HPDE6-E6E7 (cell line): ENCODE measurements around the gene NXNL2.

Source experiments
- DNase-seq: peaks from one replicate; pipeline ENCODE4 v3.0.0; 2011; ENCODE audit warnings: missing footprints; ENCODE audit errors: extremely low spot score

NXNL2 gene

DNA sequence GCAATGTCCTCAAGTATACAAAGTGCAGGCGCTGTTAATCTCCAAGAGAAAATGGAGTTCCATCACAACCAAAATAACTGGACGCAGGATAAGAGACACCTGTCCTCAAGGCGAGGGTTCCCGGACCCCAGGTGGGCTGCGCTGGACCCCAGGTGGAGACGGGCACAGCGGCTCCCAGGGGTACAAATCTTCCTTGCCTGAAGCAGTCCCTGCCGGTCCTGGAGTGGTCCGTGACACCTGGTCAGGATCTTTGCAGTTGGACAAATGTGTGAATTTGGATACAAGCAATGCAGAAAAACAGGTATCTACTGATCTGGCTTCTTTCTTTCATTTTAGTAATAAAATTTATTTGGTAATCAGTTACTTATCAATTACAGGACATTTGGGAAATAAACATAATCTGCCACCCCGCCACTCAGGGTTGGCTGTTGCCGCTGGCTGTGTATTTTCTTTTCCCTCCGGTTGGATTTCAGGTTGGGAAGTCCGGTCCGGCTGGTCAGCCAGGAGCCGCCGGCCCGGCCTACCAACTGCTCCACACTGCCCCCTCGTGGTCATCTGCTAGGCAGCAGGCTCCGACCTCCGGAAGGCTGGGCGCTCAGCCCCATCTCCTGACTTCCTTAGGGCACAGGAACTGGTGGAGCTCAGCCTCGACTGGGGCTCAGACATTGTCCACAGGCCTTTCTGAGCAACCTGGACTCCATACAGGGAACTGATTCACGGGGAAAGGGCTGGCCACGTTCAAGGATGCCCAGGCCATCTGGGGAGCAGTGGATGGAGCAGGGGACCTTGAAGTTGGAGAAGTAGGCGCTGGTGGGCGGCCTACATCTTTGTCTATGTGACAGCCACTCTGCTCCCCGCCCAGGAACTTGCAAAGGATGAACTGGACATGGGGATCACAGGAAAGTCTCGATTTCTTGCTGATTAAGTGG, 43.4 kb downstream of the NXNL2 start:
- peak; percentile 69 for DNase-seq

DNA sequence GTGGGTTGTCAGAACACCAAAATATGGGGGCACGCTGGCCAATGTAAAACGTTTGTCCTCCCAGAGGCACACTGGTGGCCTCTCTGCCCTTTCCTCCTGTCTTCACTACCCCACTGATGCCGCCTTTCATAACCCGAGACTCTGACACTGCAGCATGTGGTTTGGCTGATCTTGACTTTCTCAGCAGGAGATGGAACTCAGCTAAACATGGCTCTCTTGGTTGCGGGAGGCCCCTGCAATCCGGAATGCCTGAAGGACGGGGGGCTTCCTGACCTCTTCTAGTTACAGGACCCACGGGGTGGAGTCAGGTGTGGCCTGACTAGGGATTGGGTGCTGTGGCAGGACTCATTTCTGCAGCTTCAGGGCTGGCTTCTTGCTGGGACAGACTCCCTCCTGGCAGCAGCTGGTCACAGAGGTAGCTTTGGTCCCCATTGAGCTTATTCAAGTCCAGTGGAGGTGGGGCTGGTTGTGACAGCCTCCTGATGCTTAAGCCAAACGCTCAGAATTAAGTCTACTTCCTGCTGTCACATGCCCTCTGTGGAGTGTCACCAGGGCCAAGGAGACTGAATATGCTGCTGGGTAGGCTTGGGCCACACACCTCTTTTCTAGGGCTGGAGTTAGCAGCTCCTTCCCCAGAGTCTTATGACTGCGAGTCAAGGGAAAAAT, 44.2 kb downstream of the NXNL2 start:
- DNase-seq = no peak

DNA sequence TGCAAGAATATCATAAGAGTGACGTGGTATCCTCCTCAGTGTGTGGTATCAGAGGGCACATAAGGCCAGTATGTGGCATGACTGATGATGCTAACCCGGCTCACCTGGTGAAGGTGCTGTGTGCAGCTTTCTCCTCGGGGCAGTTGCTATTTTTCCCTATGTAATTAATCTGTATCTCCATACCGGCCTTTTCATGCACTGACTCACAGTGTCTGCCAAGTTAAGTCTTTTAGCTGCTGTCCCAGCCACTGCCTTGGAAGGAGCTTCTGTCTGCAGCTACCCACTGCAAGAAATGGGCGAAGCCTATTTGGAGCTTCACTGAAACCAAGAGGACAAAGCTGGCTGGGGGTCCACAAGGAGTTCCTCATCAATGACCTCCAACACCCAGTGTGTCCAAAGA, 46.0 kb downstream of the NXNL2 start:
- peak; percentile 22 for DNase-seq

DNA sequence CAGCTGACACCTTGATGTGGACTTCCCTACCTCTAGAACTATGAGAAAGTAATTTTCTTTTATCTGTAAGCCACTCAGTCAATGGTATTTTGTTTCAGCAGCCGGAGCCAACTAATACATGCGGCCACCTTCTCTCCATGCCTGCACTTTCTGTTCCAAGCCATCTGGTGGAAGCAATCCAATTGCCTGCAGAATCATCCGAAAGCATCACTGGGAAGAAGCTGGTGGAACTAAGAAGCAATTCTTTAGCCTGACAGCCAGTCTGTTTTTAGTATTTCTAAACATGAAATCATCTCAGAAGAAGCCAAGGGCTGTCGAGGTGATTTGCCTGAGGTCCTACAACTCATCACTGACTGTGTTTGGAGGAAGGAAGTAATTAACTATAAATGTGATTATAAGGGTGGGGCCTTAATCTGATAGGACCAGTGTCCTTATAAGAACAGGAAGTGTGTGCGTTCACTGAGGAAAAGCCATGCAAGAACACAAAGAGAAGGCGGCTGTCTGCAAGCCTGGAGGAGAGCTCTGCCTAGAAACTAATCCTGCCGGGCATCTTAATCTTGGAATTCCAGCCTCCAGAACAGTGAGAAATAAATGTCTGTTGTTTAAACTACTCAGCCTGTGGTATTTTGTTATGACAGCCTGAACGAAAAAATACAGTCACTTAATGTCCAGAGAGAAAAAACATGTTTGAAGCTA, 49.1 kb downstream of the NXNL2 start:
- DNase-seq = no peak

DNA sequence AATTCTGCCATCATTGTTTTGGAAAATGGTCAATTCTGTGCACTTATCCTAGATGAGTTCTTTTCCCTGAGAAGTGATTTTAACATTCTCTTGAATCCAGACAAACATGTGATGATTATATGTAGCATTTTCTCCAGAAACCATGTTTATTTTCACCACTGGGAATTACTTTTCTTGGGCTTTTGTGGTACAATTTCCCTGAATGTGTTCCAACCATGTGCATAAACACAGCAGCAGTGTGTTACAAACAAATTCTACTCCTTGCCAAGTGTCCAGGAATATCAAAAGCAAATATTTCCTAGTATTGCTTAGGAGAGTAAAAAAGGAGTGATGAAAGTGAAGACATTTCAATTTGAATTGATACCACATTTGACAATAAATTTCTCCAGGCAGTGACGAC, 50.4 kb downstream of the NXNL2 start:
- DNase-seq = no peak

DNA sequence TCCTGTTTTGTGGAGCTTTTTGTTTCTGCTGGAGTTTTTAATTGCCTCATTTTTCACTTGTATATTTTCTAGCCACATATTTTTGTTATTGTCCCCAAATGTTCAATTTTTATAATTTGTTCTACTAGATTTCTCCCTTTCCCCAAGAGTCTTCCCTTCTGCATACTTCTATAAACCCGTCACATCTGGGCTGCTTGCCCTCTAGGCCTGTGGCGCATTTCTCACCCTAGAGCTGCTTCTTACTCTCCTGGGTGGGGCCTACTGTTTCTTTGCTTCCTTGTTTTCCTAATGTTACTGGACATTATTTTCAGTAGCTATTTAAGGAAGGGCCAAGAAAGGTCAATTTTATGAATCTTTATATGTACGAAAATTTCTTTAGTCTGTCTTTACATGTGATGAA, 51.5 kb downstream of the NXNL2 start:
- DNase-seq = no peak

DNA sequence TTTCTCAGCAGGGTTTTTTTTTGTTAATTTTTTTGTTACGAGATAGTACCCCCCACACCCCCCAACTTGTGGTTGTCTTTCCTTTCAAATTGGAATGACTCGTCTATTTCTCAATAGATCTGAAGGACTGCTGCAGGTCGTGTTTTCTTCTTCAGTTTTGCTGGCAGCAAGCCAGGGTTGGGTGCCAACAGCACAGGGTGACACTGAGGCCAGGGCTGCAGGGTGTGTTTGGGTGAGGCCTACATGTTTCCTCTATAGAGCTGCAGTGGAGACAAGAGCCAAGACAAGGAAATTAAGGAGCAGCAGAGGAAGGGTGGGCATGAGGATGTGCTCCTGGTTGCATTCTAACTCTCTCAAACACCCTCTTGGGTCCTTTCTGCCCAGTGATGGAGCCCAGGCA, 52.2 kb downstream of the NXNL2 start:
- DNase-seq = no peak

DNA sequence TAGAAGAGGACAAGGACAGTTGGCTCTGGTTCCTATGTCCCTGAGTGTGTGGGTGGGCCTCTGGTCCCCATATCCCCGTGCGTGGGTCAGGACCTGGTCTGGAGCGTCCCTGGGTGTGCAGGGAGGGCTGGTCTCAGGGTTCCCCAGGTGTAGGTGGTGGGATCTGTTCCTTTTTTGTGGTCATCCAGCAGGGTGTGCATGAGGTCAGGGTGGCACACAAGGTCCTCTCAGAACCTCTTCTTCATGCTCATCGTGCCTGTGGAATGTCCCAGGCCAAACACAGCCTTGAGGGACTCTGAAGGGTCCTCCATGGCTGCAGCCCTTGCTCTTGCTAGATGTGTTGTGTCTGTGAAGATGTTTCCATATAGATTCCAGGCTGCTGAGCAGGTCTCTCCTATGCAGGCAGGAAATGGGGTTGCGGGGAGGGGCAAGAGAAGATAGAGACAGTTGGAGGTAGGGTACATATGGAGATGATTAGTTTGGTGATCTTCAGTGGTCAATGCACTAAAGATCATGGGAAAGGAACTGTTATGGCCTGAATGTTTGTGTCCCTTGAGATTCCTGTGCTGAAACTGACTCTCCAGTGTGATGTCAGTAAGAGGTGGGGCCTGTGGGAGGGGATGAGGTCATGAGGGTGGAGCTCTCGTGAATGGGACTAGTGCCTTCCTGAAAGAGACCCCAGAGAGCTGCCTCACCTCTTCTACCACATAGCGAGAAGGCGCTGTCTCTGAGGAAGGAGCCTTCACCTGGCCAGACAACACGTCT, 53.1 kb downstream of the NXNL2 start:
- DNase-seq = no peak

DNA sequence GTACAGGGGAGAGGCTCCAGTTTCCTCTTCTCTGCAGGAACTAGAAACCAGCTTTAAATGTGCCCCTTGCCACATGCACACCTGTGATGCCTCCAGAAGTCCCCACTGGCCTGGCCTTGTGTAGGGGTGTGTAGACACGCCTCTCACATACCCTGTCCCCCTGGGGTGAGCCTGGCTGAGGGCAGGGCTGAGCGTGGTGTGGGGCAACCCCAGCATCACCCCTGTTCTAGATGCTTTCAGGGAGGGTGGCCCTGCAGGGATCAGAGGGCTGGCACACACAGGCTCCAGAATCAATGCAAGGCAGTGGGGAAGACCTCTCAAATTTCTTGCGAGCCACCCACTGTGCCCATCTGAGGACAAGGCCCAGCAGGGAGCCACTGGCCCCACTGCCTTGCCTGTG, 54.7 kb downstream of the NXNL2 start:
- no peak for DNase-seq

DNA sequence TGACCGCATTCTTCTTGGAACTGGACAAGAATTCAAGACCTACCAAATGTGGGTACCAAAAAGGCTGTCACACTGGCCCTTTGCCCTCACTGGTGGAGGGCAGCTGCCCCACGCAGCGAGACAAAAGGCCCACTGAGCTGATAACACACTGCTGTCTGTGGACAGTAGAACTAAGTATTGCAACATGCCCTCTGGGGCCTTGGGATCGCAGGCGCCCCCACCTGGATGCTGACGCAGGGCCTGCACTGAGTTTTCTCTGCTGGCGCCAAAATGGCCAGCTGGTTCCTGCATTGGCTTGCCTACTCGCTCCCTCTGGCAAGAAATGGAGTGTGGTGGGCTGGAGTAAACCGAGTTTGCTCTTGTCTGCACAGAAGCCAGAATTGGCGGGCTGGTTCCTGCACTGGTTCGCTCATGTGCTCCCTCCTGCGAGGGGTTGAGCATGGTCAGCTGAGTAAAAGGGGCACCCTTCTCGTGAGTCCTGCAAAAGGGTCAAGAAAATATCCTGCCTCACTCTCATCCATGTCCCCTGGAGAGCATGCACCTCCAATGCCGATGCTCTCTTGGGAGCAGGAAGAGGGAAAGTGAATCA, 55.7 kb downstream of the NXNL2 start:
- no peak for DNase-seq

DNA sequence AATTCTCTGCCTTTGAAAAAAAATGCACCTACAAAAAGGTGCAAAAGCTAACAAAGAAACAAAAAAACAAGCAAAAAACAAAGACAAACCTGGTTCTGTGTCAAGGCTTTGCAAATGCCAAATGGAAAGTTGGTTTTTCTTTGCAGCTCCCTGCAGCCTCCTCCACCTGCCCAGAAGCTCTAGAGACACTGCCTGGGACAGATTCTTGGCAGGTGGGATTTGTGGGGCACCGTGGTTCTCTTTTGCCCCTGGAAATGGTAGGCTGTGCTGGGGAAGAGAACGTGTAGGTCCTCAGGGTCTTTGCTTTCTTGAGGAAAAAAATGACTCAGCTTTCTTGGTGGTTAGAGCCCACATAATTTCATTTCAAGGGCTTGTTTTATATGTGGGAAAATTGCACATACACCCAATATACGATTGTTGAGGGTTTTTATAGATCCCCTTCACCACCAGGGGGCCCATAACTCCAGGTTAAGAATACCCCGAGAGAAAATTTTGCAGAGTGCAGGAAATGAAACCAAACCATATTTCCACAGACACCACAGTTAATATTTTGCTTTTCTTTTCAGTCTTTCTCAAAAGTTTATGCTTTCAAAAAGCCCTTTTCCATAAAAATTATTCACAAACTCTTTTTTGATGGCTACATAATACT, 58.7 kb downstream of the NXNL2 start:
- DNase-seq = no peak
